Epithelial cell of proximal tubule (primary cell): ENCODE measurements around the gene TTC17. TPM values are rescaled to one million over a fixed set of nuclear protein-coding genes. Genes with fewer than 3 reads are reported as not detected.

Source experiments
- DNase-seq: peaks from one replicate; pipeline ENCODE4 v3.0.0-alpha.2; 2011; ENCODE audit warnings: low read depth
- H3K4me3 ChIP-seq: 2 replicates; pipeline ENCODE4 v1.5.1; 2011; ENCODE audit warnings: low read depth, mild to moderate bottlenecking, low read length
- total RNA-seq: library from RNA; depleted of rRNA; stranded (reverse); fragments of >200 nt; gene quantifications from 2 replicates; pipeline ENCODE4 v1.2.3, GENCODE V29; 2015
- TF ChIP-seq, protein P1 (sequence below): conservative IDR thresholded peaks from 2 replicates; pipeline ENCODE4 v1.5.1; 2012; ENCODE audit warnings: low read depth, mild to moderate bottlenecking, low read length

The TTC17 gene, protein sequence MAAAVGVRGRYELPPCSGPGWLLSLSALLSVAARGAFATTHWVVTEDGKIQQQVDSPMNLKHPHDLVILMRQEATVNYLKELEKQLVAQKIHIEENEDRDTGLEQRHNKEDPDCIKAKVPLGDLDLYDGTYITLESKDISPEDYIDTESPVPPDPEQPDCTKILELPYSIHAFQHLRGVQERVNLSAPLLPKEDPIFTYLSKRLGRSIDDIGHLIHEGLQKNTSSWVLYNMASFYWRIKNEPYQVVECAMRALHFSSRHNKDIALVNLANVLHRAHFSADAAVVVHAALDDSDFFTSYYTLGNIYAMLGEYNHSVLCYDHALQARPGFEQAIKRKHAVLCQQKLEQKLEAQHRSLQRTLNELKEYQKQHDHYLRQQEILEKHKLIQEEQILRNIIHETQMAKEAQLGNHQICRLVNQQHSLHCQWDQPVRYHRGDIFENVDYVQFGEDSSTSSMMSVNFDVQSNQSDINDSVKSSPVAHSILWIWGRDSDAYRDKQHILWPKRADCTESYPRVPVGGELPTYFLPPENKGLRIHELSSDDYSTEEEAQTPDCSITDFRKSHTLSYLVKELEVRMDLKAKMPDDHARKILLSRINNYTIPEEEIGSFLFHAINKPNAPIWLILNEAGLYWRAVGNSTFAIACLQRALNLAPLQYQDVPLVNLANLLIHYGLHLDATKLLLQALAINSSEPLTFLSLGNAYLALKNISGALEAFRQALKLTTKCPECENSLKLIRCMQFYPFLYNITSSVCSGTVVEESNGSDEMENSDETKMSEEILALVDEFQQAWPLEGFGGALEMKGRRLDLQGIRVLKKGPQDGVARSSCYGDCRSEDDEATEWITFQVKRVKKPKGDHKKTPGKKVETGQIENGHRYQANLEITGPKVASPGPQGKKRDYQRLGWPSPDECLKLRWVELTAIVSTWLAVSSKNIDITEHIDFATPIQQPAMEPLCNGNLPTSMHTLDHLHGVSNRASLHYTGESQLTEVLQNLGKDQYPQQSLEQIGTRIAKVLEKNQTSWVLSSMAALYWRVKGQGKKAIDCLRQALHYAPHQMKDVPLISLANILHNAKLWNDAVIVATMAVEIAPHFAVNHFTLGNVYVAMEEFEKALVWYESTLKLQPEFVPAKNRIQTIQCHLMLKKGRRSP
- total RNA-seq, result 24.5 and 32.6 TPM in 2 replicates

DNA sequence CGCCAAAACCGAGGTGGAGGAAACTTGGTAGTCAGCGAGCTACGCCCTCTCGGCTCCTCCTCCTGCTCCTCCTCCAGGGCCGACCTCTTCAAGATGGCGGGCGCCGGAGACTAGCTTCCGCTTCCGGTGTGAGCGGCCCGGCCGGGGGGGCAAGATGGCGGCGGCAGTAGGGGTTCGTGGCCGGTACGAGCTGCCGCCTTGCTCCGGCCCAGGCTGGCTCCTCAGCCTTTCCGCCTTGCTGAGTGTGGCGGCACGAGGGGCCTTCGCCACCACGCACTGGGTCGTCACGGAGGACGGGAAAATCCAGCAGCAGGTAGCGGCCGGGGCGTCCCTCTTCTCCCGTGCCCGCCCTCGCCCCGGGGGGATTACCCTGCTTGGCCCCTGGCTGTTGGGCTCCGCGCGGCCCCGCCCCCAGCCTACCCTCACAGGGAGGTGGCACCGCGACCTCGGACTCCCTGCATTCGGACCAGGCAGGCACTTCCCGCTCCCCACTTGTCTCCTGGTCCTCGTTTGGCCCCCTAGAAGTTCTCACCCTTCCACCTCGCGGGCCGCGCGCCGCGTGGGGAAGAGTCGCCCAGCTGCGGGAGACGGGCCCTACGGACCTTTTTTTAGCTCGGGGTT is at the start of gene TTC17:
TSS of gene TTC17 (plus strand) at position 120 of the 621 bp plus-strand sequence. CDS start at position 155, 35 bp downstream.
- TF ChIP-seq, protein P1, sequence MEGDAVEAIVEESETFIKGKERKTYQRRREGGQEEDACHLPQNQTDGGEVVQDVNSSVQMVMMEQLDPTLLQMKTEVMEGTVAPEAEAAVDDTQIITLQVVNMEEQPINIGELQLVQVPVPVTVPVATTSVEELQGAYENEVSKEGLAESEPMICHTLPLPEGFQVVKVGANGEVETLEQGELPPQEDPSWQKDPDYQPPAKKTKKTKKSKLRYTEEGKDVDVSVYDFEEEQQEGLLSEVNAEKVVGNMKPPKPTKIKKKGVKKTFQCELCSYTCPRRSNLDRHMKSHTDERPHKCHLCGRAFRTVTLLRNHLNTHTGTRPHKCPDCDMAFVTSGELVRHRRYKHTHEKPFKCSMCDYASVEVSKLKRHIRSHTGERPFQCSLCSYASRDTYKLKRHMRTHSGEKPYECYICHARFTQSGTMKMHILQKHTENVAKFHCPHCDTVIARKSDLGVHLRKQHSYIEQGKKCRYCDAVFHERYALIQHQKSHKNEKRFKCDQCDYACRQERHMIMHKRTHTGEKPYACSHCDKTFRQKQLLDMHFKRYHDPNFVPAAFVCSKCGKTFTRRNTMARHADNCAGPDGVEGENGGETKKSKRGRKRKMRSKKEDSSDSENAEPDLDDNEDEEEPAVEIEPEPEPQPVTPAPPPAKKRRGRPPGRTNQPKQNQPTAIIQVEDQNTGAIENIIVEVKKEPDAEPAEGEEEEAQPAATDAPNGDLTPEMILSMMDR, result no peak
- H3K4me3 ChIP-seq, result peak within 1 kb of the TSS; percentile 89
- no peak for DNase-seq

DNA sequence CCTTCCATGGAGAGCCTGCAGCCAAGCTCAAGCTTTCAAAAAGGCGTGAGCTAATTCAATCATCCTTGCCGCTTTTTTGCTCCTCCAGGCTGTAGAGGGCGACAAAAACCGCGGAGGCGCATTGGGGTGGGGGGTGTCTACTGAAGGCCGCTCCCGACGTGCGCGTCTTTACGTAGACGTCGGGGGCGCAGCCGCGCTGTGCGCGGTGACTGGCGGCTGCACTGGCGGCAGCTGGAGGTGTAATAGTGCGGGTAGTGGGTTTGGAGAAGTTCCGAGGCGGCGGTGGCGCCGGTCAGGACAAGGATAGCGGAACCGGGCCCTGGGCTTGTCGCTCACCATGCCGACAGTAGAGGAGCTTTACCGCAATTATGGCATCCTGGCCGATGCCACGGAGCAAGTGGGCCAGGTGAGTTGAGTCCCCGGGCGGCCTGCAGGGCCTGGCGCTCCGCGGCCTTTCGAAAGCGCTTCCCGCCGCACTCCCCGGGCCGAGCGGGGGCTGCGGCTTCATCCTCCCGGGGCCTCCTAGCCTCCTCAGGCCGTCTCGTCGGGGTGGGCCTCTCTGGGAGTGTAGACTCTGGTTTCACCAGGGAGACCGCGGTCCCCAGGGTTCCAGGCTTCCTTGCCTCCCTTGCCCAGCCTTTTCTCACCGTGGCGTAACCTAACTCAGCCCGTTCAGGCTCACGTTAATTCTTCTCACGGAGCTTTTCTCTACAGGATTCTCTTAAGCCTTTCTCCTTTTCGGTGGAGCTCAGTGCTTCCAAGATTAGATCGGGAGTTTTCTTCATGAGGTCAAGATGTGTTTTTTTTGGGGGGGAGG is 46.7 kb upstream of the TTC17 start, which contains the start of gene API5:
TSS of gene API5 (plus strand) at position 206 of the 817 bp plus-strand sequence. CDS start at position 338, 132 bp downstream.
- TF ChIP-seq, protein P1, result peak; percentile 75
- peak within 1 kb of the TSS; percentile 84 for H3K4me3 ChIP-seq
- peak; percentile 52 for DNase-seq

DNA sequence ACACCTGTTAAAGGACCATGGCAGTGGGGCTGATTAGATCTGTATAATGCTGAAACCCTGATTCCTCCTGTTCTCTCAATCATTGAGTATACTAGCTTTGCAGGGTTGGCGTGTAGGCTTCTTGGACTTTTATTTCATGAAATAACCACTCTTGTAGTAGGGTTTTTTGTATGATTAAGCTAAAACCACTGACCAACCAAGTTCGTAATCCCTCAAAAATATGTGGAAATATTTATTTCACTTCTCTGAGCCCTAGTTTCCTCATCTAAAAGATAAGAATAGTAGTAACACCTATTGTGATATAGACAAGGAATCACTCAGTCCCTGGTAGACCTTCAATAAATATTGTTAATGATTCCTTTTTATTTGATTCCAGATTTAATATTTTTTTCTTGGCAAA is 42.8 kb upstream of the TTC17 start:
- TF ChIP-seq, protein P1, result no peak
- no peak for DNase-seq
- H3K4me3 ChIP-seq, result no peak overlapping the region

DNA sequence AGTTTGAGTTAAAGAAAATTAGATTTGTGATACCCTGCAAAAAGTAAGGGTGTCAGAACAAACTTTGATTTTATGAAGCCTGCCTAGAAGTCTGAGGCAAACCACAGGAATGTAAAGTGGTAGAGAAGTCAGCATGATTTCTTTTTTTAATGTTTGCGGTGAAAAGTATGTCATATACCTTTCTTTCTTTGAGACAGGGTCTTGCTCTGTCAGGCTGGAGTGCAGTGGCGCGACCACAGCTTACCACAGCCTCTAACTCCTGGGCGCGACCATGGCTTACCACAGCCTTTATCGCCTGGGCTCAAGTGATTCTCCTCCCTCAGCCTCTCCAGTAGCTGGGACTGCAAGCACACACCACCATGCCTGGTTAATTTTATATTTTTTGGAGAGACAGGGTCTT is 42.3 kb upstream of the TTC17 start:
- TF ChIP-seq, protein P1, result no peak
- no peak for DNase-seq
- H3K4me3 ChIP-seq, result no peak overlapping the region

DNA sequence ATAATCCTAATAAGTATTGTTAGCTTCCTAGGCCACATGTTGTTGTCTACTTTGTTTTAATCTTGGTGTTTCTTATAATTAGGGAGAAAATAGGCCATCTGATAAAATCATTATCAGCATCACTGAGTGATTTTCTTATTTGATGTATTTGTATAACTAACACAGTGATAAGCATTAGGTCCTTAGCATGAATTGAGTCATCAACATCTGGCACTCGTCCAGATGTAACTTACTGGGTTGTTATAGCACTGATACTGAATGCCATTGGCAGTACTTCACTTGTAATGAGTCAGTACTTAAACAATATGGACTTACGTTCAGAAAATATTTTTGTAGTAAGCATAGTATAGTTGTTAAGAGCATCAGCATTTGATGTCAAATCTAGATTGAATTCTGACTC is 30.7 kb upstream of the TTC17 start:
- TF ChIP-seq, protein P1, result no peak
- no peak overlapping the region for H3K4me3 ChIP-seq

More for the DNA sequence above, 30.7 kb upstream of the TTC17 start:
- DNase-seq, result peak; percentile 32
